ENCODE results near the gene ACER2. TPM values are rescaled to one million over a fixed set of nuclear protein-coding genes. Genes with fewer than 3 reads are reported as not detected.
A peak's percentile ranks its signal among the peaks of the same experiment; 100 is the strongest.

The ACER2 gene
- total and polyA plus RNA-seq, 2 of the 8 experiments (the other 6 are each of a cell fraction or from before 2014, with no cell fraction given): 7.4 to 8.8 TPM

GRCh38 chr9:19371942-19372341, 36.9 kb upstream of the ACER2 start:
- Histone ChIP-seq H3K4ac (replicated peaks; ENCODE audit: insufficient read length, low read depth, low read length) (no peak overlapping the region), H3K79me2 (ENCODE audit: control insufficient read depth in 1 of 2, insufficient read depth in 2 of 2, low read length in 2 of 2) (peaks cover 0 to 1% of the 10 kb centered on the region in 2 experiments; a peak in 1 of 4 replicates), H3K23me2 (ENCODE audit: low read depth, low read length) (no peaks in the 10 kb centered on the region), H4K8ac (ENCODE audit: extremely low read depth, insufficient read depth, low read length) (no peak overlapping the region), H3K23ac (ENCODE audit: insufficient read length) (no peak overlapping the region), H3K18ac (ENCODE audit: extremely low read depth, low read length) (no peak overlapping the region), H3K4me3 (ENCODE audit: extremely low read depth in 1 of 4, insufficient read depth in 2 of 4, low read depth in 3 of 4, low read length in 4 of 4) (no peak overlapping the region), H2BK5ac (ENCODE audit: low read depth, low read length) (no peak overlapping the region), H3K36me3 (ENCODE audit: control insufficient read depth in 2 of 4, insufficient read depth in 4 of 4, low read length in 3 of 4) (peaks cover 5 to 64% (median 30%) of the 10 kb centered on the region in 4 experiments; a peak in 7 of 8 replicates), H3K9me3 (ENCODE audit: insufficient read depth in 2 of 2, low read depth in 1 of 2, low read length in 1 of 2) (no peaks in the 10 kb centered on the region), H3K27me3 (replicated peaks in 1 of 4; ENCODE audit: control insufficient read depth in 3 of 4, extremely low read depth in 1 of 4, insufficient read depth in 3 of 4, low read length in 3 of 4) (no peaks in the 10 kb centered on the region), H3K4me1 (replicated peaks in 1 of 4; ENCODE audit: control insufficient read depth in 3 of 4, insufficient read depth in 4 of 4, low read length in 3 of 4) (no peaks in the 10 kb centered on the region), H2BK15ac (ENCODE audit: low read length) (no peak overlapping the region), H3K9ac (replicated peaks in 1 of 4; ENCODE audit: extremely low read depth in 1 of 4, low read depth in 3 of 4, low read length in 3 of 4) (no peak overlapping the region), H4K5ac (ENCODE audit: insufficient read length, low read depth, low read length) (no peak overlapping the region), H2BK12ac (ENCODE audit: low read depth, low read length) (no peak overlapping the region), H4K20me1 (replicated peaks in 1 of 2; ENCODE audit: control insufficient read depth in 1 of 2, insufficient read depth in 2 of 2, low read length in 2 of 2) (peaks cover 0 to 2% of the 10 kb centered on the region in 2 experiments), H3K56ac (replicated peaks; ENCODE audit: insufficient read length, low read depth, low read length) (no peak overlapping the region), H2AK5ac (ENCODE audit: low read depth, low read length) (no peak overlapping the region), H3K27ac (ENCODE audit: low read depth, low read length) (no peak overlapping the region), H3K4me2 (ENCODE audit: insufficient read depth in 1 of 2, low read depth in 2 of 2, low read length in 2 of 2) (no peak overlapping the region), H3K14ac (ENCODE audit: insufficient read length) (no peak overlapping the region), H3K79me1 (ENCODE audit: low read depth, low read length) (no peaks in the 10 kb centered on the region), H2BK120ac (replicated peaks; ENCODE audit: low read depth, low read length) (no peak overlapping the region), H2AFZ (ENCODE audit: low read length) (no peak overlapping the region), H2BK20ac (ENCODE audit: low read length) (no peak overlapping the region), H4K91ac (replicated peaks; ENCODE audit: insufficient read length, low read length) (no peak overlapping the region)
- TF ChIP-seq, protein P1, sequence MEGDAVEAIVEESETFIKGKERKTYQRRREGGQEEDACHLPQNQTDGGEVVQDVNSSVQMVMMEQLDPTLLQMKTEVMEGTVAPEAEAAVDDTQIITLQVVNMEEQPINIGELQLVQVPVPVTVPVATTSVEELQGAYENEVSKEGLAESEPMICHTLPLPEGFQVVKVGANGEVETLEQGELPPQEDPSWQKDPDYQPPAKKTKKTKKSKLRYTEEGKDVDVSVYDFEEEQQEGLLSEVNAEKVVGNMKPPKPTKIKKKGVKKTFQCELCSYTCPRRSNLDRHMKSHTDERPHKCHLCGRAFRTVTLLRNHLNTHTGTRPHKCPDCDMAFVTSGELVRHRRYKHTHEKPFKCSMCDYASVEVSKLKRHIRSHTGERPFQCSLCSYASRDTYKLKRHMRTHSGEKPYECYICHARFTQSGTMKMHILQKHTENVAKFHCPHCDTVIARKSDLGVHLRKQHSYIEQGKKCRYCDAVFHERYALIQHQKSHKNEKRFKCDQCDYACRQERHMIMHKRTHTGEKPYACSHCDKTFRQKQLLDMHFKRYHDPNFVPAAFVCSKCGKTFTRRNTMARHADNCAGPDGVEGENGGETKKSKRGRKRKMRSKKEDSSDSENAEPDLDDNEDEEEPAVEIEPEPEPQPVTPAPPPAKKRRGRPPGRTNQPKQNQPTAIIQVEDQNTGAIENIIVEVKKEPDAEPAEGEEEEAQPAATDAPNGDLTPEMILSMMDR (IDR thresholded peaks at IDR 0.05; ENCODE audit: control extremely low read depth in 1 of 3, insufficient read depth in 1 of 3, low read depth in 1 of 3, low read length in 3 of 3): peak in 1 of 3 experiments; percentile 14; a peak in 2 of 4 replicates
- TF ChIP-seq CHD1 (IDR thresholded peaks at IDR 0.05; ENCODE audit: low read depth, low read length): no peak
- TF ChIP-seq EP300 (IDR thresholded peaks at IDR 0.05; ENCODE audit: borderline replicate concordance in 1 of 2, low read depth in 2 of 2, low read length in 2 of 2): no peak
- 89% methylated on average over 5 of the region's 5 CpGs; no CpG with 5 or more reads in 1 of the 2 experiments for WGBS, 2 experiments (ENCODE audit: extremely low coverage in 1 of 2, insufficient coverage in 1 of 2, insufficient read length in 1 of 2, insufficient replicate concordance in 2 of 2, low coverage in 1 of 2, low lambda C conversion rate in 2 of 2, missing lambda C conversion rate in 1 of 2)
- ChIA-PET POLR2A (ENCODE audit: partially characterized antibody) (interaction anchor here (0.6 to 3.8 kb wide), 6 partner anchors 7 to 141 kb away, joined by 4 to 30 read pairs (median 4); partner anchors contain the start of genes DENND4C and RPS6), CTCF (ENCODE audit: partially characterized antibody) (no interaction called here)
- FAIRE-seq (peak; percentile 42), DNase-seq (ENCODE audit: low read depth in 1 of 2, low spot score in 2 of 2) (no peak)

Measured in H1 (cell line).